AG08395 (cell line): Measurements from ENCODE around the gene C19orf25.

Experiments used
- DNase-seq: peaks from one replicate; pipeline ENCODE4 v3.0.0; 2012; ENCODE audit warnings: mixed read lengths, low spot score

The C19orf25 gene

DNA sequence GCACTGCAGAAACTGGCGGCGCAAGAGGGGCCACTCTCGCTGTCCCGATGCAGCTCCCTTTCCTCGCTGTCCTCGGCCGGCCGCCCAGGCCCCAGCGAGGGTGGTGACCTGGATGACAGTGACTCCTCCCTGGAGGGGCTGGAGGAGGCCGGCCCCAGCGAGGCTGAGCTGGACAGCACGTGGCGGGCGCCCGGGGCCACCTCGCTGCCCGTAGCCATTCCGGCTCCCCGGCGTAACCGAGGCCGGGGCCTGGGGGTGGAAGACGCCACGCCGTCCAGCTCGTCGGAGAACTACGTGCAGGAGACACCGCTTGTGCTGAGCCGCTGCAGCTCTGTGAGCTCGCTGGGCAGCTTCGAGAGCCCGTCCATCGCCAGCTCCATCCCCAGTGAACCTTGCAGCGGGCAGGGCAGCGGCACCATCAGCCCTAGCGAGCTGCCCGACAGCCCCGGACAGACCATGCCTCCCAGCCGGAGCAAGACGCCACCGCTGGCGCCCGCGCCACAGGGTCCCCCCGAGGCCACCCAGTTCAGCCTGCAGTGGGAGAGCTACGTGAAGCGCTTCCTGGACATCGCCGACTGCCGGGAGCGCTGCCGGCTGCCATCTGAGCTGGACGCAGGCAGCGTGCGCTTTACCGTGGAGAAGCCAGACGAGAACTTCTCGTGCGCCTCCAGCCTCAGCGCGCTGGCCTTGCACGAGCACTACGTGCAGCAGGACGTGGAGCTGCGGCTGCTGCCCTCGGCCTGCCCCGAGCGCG lies 12.4 kb downstream of the C19orf25 start:
- no peak for DNase-seq

DNA sequence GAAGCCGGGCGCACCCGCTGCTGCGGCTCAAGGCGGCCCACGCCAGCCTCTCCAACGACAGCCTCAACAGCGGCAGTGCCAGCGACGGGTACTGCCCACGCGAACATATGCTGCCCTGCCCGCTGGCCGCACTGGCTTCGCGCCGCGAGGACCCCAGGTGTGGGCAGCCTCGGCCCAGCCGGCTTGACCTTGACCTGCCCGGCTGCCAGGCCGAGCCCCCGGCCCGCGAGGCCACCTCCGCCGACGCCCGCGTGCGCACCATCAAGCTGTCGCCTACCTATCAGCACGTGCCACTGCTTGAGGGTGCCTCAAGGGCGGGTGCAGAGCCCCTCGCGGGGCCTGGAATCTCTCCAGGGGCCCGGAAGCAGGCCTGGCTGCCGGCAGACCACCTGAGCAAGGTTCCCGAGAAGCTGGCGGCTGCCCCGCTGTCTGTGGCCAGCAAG lies 13.0 kb downstream of the C19orf25 start:
- DNase-seq, result no peak

DNA sequence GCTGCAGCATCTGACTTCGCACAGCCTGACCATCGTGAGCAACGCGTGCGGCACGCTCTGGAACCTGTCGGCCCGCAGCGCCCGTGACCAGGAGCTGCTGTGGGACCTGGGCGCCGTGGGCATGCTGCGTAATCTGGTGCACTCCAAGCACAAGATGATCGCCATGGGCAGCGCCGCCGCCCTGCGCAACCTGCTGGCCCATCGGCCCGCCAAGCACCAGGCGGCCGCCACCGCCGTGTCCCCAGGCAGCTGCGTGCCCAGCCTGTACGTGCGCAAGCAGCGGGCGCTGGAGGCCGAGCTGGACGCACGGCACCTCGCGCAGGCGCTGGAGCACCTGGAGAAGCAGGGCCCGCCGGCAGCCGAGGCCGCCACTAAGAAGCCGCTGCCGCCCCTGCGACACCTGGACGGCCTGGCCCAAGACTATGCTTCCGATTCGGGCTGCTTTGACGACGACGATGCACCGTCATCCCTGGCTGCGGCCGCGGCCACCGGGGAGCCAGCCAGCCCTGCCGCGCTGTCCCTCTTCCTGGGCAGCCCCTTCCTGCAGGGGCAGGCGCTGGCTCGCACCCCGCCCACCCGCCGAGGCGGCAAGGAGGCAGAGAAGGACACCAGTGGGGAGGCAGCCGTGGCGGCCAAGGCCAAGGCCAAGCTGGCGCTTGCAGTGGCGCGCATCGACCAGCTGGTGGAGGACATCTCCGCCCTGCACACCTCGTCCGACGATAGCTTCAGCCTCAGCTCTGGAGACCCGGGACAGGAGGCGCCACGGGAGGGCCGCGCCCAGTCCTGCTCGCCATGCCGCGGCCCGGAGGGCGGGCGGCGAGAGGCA lies 13.6 kb downstream of the C19orf25 start:
- DNase-seq, result peak; percentile 74

DNA sequence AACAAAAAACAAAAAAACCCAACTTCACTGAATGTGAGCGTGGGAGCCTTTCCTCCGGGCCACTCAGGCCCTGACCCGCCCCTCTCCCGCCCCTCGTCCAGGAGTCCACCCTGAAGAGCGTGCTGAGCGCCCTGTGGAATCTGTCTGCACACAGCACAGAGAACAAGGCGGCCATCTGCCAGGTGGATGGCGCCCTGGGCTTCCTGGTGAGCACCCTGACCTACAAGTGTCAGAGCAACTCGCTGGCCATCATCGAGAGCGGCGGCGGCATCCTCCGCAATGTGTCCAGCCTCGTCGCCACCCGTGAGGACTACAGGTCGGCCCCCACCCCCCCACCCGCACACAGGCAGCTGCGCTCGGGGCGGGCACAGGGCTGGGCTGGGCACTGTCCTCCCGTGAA lies 17.2 kb downstream of the C19orf25 start:
- DNase-seq, result no peak

DNA sequence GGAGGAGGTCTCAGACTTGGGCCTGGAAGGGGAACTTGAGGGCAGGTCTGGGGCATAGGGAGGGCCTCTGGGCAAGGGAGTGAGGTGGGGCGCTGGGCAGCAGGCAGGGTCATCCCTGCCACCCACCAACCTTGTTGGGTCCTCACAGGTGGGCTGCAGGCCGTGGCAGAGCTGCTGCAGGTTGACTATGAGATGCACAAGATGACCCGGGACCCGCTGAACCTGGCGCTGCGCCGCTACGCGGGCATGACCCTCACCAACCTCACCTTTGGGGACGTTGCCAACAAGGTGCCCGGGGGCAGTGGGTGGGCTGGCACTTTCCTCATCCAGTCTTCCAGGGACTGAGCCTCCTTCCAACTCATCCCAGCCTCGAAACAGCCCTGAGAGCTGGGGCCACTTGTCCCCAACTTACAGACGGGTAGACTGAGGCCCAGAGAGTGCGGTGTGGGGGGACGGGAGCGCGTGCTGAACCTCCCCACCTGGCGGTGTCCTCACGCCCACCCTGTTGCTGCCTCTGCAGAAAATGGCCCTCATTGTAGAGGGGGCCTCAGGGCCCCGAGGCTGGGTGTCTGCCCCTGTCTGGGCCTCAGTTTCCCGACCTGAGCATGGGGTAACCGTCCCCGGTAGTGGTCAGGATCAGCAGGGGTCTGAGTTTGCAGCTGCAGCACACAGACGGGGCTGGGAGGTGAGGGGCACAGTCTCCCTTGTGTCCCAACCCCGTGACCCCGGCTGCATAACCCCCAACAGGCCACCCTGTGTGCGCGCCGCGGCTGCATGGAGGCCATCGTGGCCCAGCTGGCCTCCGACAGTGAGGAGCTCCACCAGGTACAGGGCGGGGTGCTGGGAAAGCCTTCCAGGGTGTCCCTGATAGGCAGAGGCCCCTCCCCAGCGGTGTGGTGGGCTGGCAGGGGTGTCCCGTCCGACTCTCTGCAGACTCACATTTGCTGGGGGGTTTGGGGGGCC lies 18.7 kb downstream of the C19orf25 start:
- no peak for DNase-seq

DNA sequence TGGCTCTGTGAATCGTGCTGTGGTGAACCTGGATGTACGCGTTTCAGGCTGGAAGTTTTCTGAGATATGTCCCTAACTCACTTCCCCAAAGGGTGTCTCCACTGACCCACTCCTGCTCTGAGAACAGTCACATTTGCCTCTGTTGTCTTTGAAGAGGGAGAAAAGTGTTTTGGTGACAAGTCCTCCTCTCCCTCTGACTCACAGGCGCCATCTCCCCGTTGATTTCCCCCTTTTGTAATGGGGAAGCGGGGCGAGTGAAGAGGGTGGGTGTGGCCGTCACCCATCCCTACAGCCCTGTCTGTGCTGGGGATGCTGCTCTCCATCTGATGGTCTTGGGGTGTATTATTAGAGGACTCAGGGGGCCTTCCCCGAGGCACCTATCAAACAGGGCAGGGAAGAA lies 19.5 kb downstream of the C19orf25 start:
- DNase-seq, result no peak

DNA sequence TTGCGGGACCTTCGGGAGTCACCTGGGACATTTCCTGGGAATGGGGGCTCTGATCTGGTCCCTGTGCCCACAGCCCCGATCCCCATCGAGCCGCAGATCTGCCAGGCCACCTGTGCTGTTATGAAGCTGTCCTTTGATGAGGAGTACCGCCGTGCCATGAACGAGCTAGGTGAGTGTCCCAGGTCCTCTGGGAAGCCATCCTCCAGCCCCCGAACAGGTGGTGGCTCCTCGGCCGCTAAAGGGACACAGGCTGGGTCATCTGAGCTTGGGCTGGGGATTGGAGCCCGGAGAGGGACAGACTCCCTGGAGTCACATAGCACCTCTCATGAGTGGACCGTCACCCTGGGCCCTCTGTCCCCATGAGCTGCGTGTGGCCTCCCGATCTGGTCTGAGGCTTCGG lies 21.1 kb downstream of the C19orf25 start:
- no peak for DNase-seq

DNA sequence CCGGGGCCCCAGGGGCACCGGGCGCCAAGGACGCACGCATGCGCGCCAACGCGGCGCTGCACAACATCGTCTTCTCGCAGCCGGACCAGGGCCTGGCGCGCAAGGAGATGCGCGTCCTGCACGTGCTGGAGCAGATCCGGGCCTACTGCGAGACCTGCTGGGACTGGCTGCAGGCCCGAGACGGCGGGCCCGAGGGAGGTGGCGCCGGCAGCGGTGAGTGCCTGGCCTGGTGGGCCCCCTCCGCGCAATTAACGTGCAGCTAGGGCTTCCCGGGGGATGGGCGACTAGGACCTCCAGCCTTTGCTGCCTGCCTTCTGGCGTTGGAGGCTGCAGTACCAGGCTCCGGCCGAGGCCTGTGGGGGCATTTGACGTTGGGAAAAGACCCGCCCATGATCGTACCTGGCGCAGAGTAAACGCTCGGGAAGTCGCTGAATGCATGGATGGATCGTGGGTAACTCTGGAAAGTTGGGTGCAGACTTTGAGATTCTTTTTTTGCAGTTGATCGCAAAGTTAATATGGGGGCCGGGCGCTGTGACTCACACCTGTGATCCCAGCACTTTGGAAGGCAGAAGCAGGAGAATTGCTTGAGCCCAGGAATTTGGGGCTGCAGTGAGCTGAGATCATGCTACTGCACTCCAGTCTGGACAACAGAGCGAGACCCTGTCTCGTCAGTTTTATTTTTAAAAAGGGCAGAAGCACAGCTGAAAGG lies 21.8 kb downstream of the C19orf25 start:
- DNase-seq, result no peak

DNA sequence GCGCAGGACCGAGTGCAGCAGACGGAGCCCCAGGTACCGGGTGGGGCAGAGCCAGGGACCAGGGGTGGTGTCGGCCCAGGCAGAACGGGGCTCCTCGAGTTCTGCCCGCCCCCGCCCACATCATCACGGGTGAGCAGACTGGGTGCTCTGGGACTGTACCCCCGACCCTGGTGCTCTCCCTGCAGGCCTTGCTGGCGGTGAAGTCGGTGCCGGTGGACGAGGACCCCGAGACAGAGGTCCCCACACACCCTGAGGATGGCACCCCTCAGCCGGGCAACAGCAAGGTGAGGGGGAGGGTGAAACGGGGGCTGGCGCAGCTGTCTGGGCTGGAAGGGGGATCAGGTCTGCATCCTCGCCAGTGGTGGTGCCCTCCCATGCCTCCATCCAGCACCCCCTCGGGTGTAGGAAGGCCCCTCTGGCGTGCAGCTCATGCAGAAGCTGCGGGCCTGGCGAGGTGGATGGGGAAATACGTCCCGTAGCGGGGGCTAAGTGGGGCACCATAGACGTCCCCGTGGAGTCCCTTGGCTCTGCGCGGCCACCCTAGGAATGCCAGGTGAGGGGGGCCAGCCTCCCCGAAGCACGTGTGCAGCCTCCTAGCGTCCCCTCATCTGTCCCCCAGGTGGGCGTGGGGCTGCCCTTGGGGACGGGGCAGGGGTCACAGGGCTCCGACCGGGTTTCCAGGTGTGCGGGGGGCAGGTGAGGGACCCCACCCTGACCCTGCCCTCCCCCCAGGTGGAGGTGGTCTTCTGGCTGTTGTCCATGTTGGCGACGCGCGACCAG lies 22.7 kb downstream of the C19orf25 start:
- DNase-seq, result no peak

DNA sequence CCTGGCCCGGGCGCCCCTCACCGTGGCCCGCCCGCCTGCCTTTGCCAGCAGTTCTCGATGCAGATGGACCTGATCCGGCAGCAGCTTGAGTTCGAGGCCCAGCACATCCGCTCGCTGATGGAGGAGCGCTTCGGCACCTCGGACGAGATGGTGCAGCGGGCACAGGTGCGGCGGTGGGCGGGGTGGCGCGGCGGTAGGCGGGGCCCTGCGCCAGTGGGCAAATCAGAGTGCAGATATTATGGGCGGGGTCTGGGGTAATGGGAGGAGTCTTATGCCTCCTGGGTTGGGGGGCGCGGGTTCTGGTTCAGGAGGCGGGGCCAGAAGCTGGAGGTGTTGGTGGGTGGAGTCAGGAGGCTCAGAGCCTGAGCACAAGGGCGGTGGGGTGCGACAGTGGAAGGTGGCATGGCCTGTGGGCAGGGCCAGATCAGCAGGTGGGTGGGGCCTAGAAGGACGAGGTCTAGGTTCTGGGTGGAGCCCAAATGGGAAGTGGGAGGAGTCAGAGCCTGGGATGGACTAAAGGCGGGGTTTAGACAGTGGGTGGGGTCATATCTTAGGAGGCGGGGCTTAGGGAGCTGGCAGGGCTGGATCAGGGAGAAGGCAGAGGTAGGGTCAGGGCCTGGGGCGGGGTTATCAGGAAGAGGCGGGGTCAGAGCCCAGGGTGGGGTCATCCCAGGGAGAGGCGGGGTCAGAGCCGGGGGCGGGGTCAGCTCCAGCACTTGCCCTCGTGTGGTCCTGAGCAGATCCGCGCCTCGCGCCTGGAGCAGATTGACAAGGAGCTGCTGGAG lies 23.5 kb downstream of the C19orf25 start:
- peak; percentile 65 for DNase-seq

DNA sequence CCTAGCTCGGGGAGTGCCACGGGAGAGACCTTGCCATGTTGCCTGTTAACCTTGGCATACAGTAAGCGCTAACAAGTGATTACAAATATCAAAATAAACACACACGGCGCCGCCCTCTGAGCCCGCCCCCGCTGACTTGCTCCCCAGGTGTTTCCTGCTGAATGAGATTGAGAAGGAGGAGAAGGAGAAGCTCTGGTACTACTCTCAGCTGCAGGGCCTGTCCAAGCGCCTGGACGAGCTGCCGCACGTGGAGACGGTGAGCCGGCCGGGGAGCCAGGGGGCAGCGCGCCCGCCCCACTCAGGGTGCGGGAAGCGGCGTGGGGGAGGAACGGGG lies 24.0 kb downstream of the C19orf25 start:
- DNase-seq, result no peak

DNA sequence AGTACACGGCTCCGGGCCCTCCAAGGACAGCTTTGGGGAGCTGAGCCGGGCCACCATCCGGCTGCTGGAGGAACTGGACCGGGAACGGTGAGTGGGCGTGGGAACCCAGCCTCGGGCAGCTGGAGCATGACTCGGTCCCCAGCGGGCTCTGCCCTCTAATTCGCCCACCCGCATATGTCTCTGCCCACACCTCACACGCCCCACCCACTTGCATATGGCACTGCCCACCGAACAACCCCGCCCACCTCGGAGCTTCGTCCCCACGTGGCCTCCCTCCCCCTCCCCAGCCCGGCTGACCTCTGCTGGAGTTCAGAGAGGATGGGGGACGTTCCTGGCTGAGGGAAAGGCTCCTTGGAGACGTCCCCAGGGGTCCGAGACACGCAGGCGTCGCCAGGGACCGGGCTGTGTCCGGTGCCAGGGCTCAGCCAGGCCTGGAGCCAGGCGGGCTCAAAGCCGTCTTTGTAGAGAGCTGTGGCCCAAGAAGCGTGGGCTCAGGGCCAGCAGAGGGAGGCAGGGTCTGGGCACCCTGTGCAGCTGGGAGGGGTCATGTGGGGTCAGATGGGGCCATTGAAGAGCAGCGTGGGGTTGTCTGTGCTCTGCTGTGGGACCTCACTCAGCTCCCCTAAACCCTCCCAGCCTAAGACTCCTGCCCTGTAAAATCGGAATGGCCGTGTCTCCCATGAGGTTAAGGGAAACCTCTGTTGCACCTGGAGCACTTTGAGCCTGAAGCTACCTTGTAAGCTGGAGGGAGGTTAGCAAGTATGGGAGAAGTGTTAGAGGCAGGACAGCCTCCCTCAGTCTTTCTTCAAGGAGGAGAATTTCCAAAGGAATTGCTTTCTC lies 25.3 kb downstream of the C19orf25 start:
- DNase-seq, result peak; percentile 54

DNA sequence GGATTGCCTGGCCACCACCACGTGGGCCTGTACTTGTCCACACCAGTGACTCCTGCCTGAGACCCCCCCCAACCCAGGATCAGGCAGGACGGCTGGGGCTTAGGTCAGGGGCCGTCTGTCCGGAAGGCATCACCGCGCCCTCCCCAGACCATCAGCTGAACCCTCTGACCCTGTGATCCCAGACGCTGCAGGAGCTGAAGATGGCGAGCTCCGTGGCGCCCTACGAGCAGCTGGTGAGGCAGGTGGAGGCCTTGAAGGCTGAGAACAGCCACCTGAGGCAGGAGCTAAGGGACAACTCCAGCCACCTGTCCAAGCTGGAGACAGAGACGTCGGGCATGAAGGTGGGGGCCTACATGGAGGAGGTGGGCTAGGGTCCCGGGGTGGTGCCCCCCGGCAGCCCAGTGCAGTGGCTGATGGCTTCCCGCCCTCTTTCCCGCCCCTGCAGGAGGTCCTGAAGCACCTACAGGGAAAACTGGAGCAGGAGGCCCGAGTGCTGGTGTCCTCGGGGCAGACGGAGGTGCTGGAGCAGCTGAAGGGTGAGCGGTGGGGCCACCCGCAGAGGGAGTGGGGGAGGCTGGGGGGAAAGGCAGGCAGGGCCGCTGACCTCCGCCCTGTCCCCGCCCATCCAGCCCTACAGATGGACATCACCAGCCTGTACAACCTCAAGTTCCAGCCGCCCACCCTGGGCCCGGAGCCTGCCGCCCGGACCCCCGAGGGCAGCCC lies 26.1 kb downstream of the C19orf25 start:
- DNase-seq, result no peak

DNA sequence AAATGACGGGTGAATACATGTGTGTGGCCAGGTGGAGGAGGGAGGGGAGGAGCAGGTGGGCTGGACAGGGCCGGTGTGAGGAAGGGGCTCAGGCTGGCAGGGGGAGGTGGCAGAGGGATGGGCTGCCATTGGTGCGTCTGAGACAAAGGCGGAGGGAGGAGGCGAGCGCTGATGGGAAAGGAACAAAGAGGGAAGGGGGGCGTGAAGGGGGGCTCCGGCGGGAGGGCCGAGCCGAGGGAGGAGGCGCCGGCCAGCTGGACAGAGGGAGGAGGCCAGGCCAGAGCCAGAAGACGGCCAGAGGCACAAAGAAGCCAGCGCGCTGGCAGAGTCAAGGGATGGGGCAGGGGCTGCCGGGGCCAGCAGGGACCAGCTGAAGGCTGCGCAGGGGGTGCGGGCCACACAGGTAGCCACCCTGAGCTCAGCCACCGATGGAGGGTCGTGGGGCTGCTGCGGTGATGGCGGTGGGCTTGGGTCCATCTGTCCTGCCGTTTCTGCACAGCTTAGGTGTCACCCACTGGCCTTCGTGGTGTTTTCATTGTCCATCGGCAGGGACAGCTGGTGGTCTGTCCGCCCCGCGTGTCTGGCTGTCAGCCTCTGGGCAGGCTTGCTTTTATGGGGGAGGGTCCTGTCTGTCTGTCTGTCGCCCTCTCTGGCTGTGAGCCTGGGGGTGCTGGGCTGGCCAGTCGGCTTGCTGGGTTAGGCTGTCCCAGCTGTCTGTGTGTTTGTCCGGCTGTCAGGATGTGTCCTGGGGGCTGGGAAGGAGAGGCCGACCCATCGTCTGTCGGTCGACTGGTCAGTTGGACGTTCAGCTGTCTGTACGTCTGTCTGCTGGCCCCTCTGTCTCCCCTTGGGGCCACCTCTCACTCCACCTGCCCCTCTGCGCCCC lies 26.9 kb downstream of the C19orf25 start:
- DNase-seq, result no peak

DNA sequence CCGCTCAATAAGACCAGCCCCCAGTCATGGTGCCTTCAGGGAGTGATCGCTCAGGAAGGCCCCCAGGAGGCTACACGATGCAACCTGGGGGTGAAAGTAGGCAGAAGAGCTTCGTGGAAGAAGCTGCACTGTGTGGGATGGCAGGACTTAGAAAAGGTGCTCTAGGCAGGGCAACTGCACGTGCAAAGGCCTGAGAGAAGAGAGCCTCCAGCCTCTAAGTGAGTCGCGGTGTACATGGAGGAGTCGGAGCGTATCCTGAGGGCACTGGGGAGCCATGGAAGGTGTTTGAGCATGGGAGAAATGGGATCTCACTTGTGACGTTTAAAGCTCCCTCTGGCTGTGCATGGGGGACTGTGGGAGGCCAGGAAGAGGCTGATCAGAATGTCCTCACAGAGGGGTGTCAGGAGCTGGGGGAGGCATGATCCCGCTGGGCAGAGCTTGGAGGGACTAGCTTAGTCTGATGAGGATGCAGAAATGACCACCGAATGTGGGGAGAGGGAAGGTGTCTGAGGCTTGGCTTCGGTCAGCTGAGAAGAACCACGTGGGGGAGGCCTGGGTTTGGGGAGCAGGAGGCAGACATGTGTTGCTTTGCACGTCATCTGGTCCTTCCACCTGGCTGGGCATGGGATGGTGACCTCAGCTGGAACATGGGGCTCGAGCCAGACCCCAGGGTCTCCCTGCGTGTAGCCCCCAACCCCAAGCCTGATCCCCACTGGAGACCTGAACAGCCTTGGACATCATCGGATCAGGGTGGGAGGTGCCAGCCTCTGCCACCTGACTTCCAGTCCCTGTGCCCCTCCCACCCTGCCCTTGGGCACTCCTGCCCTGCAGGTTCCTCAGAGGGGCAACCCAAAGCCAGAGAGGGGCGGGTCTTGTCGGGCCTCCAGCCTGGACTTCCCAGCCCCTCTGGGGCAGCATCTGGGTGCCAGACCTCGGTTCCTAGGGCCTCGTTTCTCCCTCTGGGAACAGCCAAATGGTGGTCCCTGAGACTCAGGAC lies 28.0 kb downstream of the C19orf25 start:
- no peak for DNase-seq
